Caco-2 (cell line): ENCODE results near the gene TMED4. TPM values are rescaled to one million over a fixed set of nuclear protein-coding genes. Genes with fewer than 3 reads are reported as not detected.
A peak's percentile ranks its signal among the peaks of the same experiment; 100 is the strongest.

ENCODE experiments used
- BruUV-seq: library from RNA; stranded (reverse); fragments of 400-500 nt; replicated peaks from 2 replicates; lab custom pipeline; 2021; lab: Mats Ljungman, UMichigan
- CTCF ChIA-PET: fragments of 300-600 bp; sonication (Branson Sonifier 250); formaldehyde crosslinking; loops from one replicate; lab custom pipeline; 2022; ENCODE audit warnings: antibody characterized with exemption; lab: Charles Lee
- POLR2A ChIA-PET: fragments of 300-600 bp; sonication (Branson Sonifier 250); formaldehyde crosslinking; loops from one replicate; lab custom pipeline; 2022; ENCODE audit warnings: antibody characterized with exemption; lab: Charles Lee
- DNase-seq, 2 experiments: peaks; one replicate each; pipeline versions ENCODE4 v3.0.0 to v3.0.0-alpha.2; 2020 to 2022
- H3K27me3 ChIP-seq: replicated peaks from 2 replicates; pipeline ENCODE4 v1.6.0; 2011; ENCODE audit warnings: low read length; ENCODE audit not compliant: control insufficient read depth, insufficient read depth
- H3K36me3 ChIP-seq: 2 replicates; pipeline ENCODE4 v1.5.1; 2011; ENCODE audit warnings: low read length; ENCODE audit not compliant: control insufficient read depth, insufficient read depth
- H3K4me1 ChIP-seq: fragments of 250-450 bp; sonication (Bioruptor Pico); 2 replicates; pipeline ENCODE4 v1.5.1; 2020; ENCODE audit warnings: mild to moderate bottlenecking
- H3K4me3 ChIP-seq: 2 replicates; pipeline ENCODE4 v1.5.1; 2011; ENCODE audit warnings: low read depth, mild to moderate bottlenecking, control low read depth, low read length
- H3K9me3 ChIP-seq: fragments of 250-450 bp; sonication (Bioruptor Pico); 2 replicates; pipeline ENCODE4 v1.5.1; 2020; ENCODE audit warnings: mild to moderate bottlenecking, moderate library complexity
- H3K27ac Mint-ChIP-seq: one replicate; pipeline ENCODE4 v1.8.0; 2022; ENCODE audit warnings: mixed read lengths; ENCODE audit not compliant: unreplicated experiment
- H3K27me3 Mint-ChIP-seq: one replicate; pipeline ENCODE4 v1.8.0; 2022; ENCODE audit warnings: mixed read lengths; ENCODE audit not compliant: insufficient read depth, unreplicated experiment
- H3K36me3 Mint-ChIP-seq: one replicate; pipeline ENCODE4 v1.8.0; 2022; ENCODE audit warnings: mild to moderate bottlenecking, mixed read lengths; ENCODE audit not compliant: insufficient read depth, unreplicated experiment
- H3K4me1 Mint-ChIP-seq: one replicate; pipeline ENCODE4 v1.8.0; 2022; ENCODE audit warnings: low read depth, mixed read lengths; ENCODE audit not compliant: unreplicated experiment
- H3K4me3 Mint-ChIP-seq: one replicate; pipeline ENCODE4 v1.8.0; 2022; ENCODE audit warnings: mild to moderate bottlenecking, moderate library complexity, mixed read lengths; ENCODE audit not compliant: unreplicated experiment
- H3K9me3 Mint-ChIP-seq: one replicate; pipeline ENCODE4 v1.8.0; 2022; ENCODE audit warnings: mixed read lengths; ENCODE audit not compliant: unreplicated experiment
- CTCF ChIP-seq, 2 experiments: fragments of 200-600 bp in 1 of 2; IDR thresholded peaks; 1 replicate in 1 of 2; 2 replicates in 1 of 2; pipeline versions ENCODE4 v1.5.1 to v1.8.0; 2011 to 2022; ENCODE audit warnings: antibody characterized with exemption in 1 of 2, control low read depth in 1 of 2, inconsistent platforms in 1 of 2, low read depth in 1 of 2, low read length in 1 of 2, mild to moderate bottlenecking in 1 of 2, moderate library complexity in 1 of 2; ENCODE audit not compliant: insufficient read depth in 1 of 2, severe bottlenecking in 1 of 2, unreplicated experiment in 1 of 2
- intact Hi-C: fragments of 100-400 bp; cut with micrococcal nuclease; formaldehyde crosslinking; loops from one replicate; pipeline ENCODE4 v1.10.0; 2022; ENCODE audit not compliant: unreplicated experiment
- total RNA-seq: library from RNA; stranded (reverse); gene quantifications from 2 replicates; pipeline ENCODE4 v1.2.3, GENCODE V29; 2022

The TMED4 gene
- total RNA-seq, 1 experiment from 2014 or later, result 96.6 TPM

- Mint-ChIP-seq H3K36me3 (peaks cover 61% of the 10 kb centered on the region), H3K4me1 (peaks cover 7% of the 10 kb centered on the region), H3K9me3 (no peaks in the 10 kb centered on the region), H3K27me3 (no peaks in the 10 kb centered on the region), H3K27ac (peak overlapping the region; percentile 96), H3K4me3 (peak overlapping the region; percentile 86)
- peak overlapping the region; percentile 80 for H3K4me3 ChIP-seq
- intact Hi-C loops, result loop anchor here (5.0 to 10.0 kb wide), 2 partner anchors 166 to 404 kb away; partner anchors contain the start of gene ZMIZ2
- peaks cover 13% of the 10 kb centered on the region for H3K4me1 ChIP-seq
- no peaks in the 10 kb centered on the region for H3K27me3 ChIP-seq
- BruUV-seq, result no TSS peak
- TF ChIP-seq CTCF (IDR thresholded peaks at IDR 0.05; ENCODE audit: insufficient read depth in 1 of 2, low read depth in 1 of 2, low read length in 1 of 2, severe bottlenecking in 1 of 2, unreplicated experiment in 1 of 2), result no peak
- no peaks in the 10 kb centered on the region for H3K9me3 ChIP-seq
- ChIA-PET POLR2A (interaction anchor here (0.7 to 2.1 kb wide), 3 partner anchors 7 to 25 kb away, joined by 3 to 26 read pairs (median 17); partner anchors contain the start of genes DDX56 and OGDH), CTCF (interaction anchor here (1.1 to 1.2 kb wide), 2 partner anchors 16 to 555 kb away, joined by 3 read pairs; no protein-coding TSS in a partner anchor)
- no peaks in the 10 kb centered on the region for H3K36me3 ChIP-seq
- DNase-seq, result peak in 1 of 2 experiments; percentile 41
Measured at GRCh38 chr7:44580945-44581878, 819 bp downstream of the TMED4 start.

GRCh38 chr7:44576228-44576627 is 5.8 kb downstream of the TMED4 start:
- BruUV-seq, result no TSS peak
- H3K4me1 Mint-ChIP-seq, result peaks cover 17% of the 10 kb centered on the region
- ChIA-PET POLR2A (no interaction called here), CTCF (no interaction called here)
- peak overlapping the region; percentile 14 for H3K4me3 Mint-ChIP-seq
- intact Hi-C loops, result no loop called here
- no peaks in the 10 kb centered on the region for H3K9me3 Mint-ChIP-seq
- TF ChIP-seq CTCF (IDR thresholded peaks at IDR 0.05; ENCODE audit: insufficient read depth in 1 of 2, low read depth in 1 of 2, low read length in 1 of 2, severe bottlenecking in 1 of 2, unreplicated experiment in 1 of 2), result no peak
- peaks cover 5% of the 10 kb centered on the region for H3K36me3 ChIP-seq
- peaks cover 90% of the 10 kb centered on the region for H3K36me3 Mint-ChIP-seq
- H3K27me3 ChIP-seq, result no peaks in the 10 kb centered on the region
- peaks cover 18% of the 10 kb centered on the region for H3K4me1 ChIP-seq
- H3K9me3 ChIP-seq, result no peaks in the 10 kb centered on the region
- DNase-seq, result no peak
- H3K4me3 ChIP-seq, result no peak overlapping the region
- no peaks in the 10 kb centered on the region for H3K27me3 Mint-ChIP-seq
- H3K27ac Mint-ChIP-seq, result no peak overlapping the region

GRCh38 chr7:44575054-44575453 is 7.0 kb downstream of the TMED4 start:
- no peaks in the 10 kb centered on the region for H3K9me3 ChIP-seq
- H3K9me3 Mint-ChIP-seq, result no peaks in the 10 kb centered on the region
- peak overlapping the region; percentile 95 for H3K4me3 Mint-ChIP-seq
- no peaks in the 10 kb centered on the region for H3K27me3 ChIP-seq
- no TSS peak for BruUV-seq
- H3K36me3 ChIP-seq, result peaks cover 8% of the 10 kb centered on the region
- peaks cover 10% of the 10 kb centered on the region; the same call in 1 of the 2 replicates for H3K4me1 ChIP-seq
- no peak for DNase-seq
- peaks cover 90% of the 10 kb centered on the region for H3K36me3 Mint-ChIP-seq
- ChIA-PET POLR2A (no interaction called here), CTCF (no interaction called here)
- peak overlapping the region; percentile 92 for H3K27ac Mint-ChIP-seq
- intact Hi-C loops, result no loop called here
- H3K27me3 Mint-ChIP-seq, result no peaks in the 10 kb centered on the region
- H3K4me1 Mint-ChIP-seq, result peaks cover 15% of the 10 kb centered on the region
- no peak overlapping the region for H3K4me3 ChIP-seq
- TF ChIP-seq CTCF (IDR thresholded peaks at IDR 0.05; ENCODE audit: insufficient read depth in 1 of 2, low read depth in 1 of 2, low read length in 1 of 2, severe bottlenecking in 1 of 2, unreplicated experiment in 1 of 2), result no peak
